Liver (tissue), 9 donors: ENCODE data around the gene MMS22L. TPM values are rescaled to one million over a fixed set of nuclear protein-coding genes. Genes with fewer than 3 reads are reported as not detected.

Experiments
- DNase-seq: peaks from one replicate; pipeline ENCODE4 v3.0.0-alpha.2; 2017; ENCODE audit warnings: low spot score
- H3K27ac ChIP-seq, 2 donors: one replicate each; pipeline ENCODE4 v1.7.0; 2013; ENCODE audit warnings: inconsistent platforms in 2 of 2, low read length in 2 of 2, control low read depth in 1 of 2, low read depth in 1 of 2, mild to moderate bottlenecking in 1 of 2
- H3K27me3 ChIP-seq, 4 donors: one replicate each; pipeline versions ENCODE4 v1.6.1 to v1.7.0; 2013; ENCODE audit warnings: low read length in 3 of 4, inconsistent platforms in 1 of 4, mild to moderate bottlenecking in 1 of 4, moderate library complexity in 1 of 4; ENCODE audit not compliant: control insufficient read depth in 4 of 4, insufficient read depth in 4 of 4
- H3K36me3 ChIP-seq, 4 donors: one replicate each; pipeline versions ENCODE4 v1.6.1 to v1.7.0; 2013; ENCODE audit warnings: low read length in 3 of 4, mild to moderate bottlenecking in 3 of 4, low read depth in 1 of 4, moderate library complexity in 1 of 4; ENCODE audit not compliant: control insufficient read depth in 4 of 4, insufficient read depth in 3 of 4
- H3K4me1 ChIP-seq, 4 donors: one replicate each; pipeline versions ENCODE4 v1.6.1 to v1.7.0; 2013; ENCODE audit warnings: low read length in 3 of 4, mild to moderate bottlenecking in 3 of 4, moderate library complexity in 1 of 4; ENCODE audit not compliant: control insufficient read depth in 4 of 4, insufficient read depth in 4 of 4
- H3K4me3 ChIP-seq, 3 donors: one replicate each; pipeline versions ENCODE4 v1.6.1 to v1.7.0; 2013; ENCODE audit warnings: low read length in 3 of 3, control low read depth in 1 of 3, low read depth in 1 of 3, mild to moderate bottlenecking in 1 of 3
- H3K9ac ChIP-seq, 2 donors: one replicate each; pipeline ENCODE4 v1.7.0; 2013; ENCODE audit warnings: low read length in 2 of 2, mild to moderate bottlenecking in 2 of 2, moderate library complexity in 2 of 2, control low read depth in 1 of 2, low read depth in 1 of 2
- H3K9me3 ChIP-seq, 4 donors: one replicate each; pipeline versions ENCODE4 v1.6.1 to v1.7.0; 2013; ENCODE audit warnings: low read length in 3 of 4; ENCODE audit not compliant: control insufficient read depth in 4 of 4
- EGR1 ChIP-seq, 2 donors: IDR thresholded peaks; 2 replicates each; pipeline ENCODE4 v1.6.1; 2016 to 2018; ENCODE audit warnings: antibody characterized with exemption in 2 of 2, low read depth in 2 of 2
- FOXA1 ChIP-seq: IDR thresholded peaks from 2 replicates; pipeline ENCODE4 v1.6.1; 2016; ENCODE audit warnings: antibody characterized with exemption
- FOXA2 ChIP-seq: IDR thresholded peaks from 2 replicates; pipeline ENCODE4 v1.6.1; 2016; ENCODE audit warnings: antibody characterized with exemption
- GABPA ChIP-seq, 2 donors: IDR thresholded peaks in 1 of 2; conservative IDR thresholded peaks in 1 of 2; 2 replicates each; pipeline ENCODE4 v1.6.1; 2016; ENCODE audit warnings: antibody characterized with exemption in 2 of 2, mild to moderate bottlenecking in 1 of 2, moderate library complexity in 1 of 2
- HNF4A ChIP-seq, 2 donors: conservative IDR thresholded peaks; 2 replicates each; pipeline ENCODE4 v1.6.1; 2016; ENCODE audit warnings: antibody characterized with exemption in 2 of 2, mild to moderate bottlenecking in 2 of 2
- HNF4G ChIP-seq: IDR thresholded peaks from 2 replicates; pipeline ENCODE4 v1.6.1; 2016; ENCODE audit warnings: antibody characterized with exemption
- JUND ChIP-seq, 2 donors: IDR thresholded peaks; 2 replicates each; pipeline ENCODE4 v1.6.1; 2016; ENCODE audit warnings: antibody characterized with exemption in 2 of 2
- NR2F2 ChIP-seq: IDR thresholded peaks from 2 replicates; pipeline ENCODE4 v1.6.1; 2016; ENCODE audit warnings: antibody characterized with exemption
- RAD21 ChIP-seq, 2 donors: IDR thresholded peaks; 2 replicates each; pipeline ENCODE4 v1.6.1; 2016; ENCODE audit warnings: antibody characterized with exemption in 2 of 2, mild to moderate bottlenecking in 2 of 2
- RXRA ChIP-seq, 2 donors: IDR thresholded peaks; 2 replicates each; pipeline ENCODE4 v1.6.1; 2017 to 2018; ENCODE audit warnings: antibody characterized with exemption in 2 of 2, mild to moderate bottlenecking in 1 of 2
- SP1 ChIP-seq: IDR thresholded peaks from 2 replicates; pipeline ENCODE4 v1.6.1; 2018; ENCODE audit warnings: antibody characterized with exemption, mild to moderate bottlenecking
- TAF1 ChIP-seq: conservative IDR thresholded peaks from 2 replicates; pipeline ENCODE4 v1.6.1; 2016; ENCODE audit warnings: antibody characterized with exemption, mild to moderate bottlenecking
- YY1 ChIP-seq: IDR thresholded peaks from 2 replicates; pipeline ENCODE4 v1.6.1; 2016; ENCODE audit warnings: antibody characterized with exemption, mild to moderate bottlenecking
- WGBS: extraction: QIAGEN DNeasy Blood & Tissue Kit; methylation state at CpG from one replicate; pipeline ENCODE4 v1.1.7; 2013; 5-methylcytosine and 5-hydroxymethylcytosine counted together
- polyA plus RNA-seq, 2 donors: library from polyadenylated mRNA; stranded (reverse) in 1 of 2; unstranded in 1 of 2; fragments of 200-250 nt in 1 of 2; fragments of >200 nt in 1 of 2; fragmentation: Nextera tagmentation in 1 of 2; extraction: Ambion mirVana in 1 of 2; gene quantifications; one replicate each; pipeline versions ENCODE4 v1.2.1 to v1.2.3, GENCODE V29; 2013 to 2015
- total RNA-seq, 2 donors: library from RNA; depleted of rRNA; stranded (reverse); fragments of >200 nt; gene quantifications; one replicate each; pipeline ENCODE4 v1.2.3, GENCODE V29; 2014
- TF ChIP-seq, protein P1 (sequence below): IDR thresholded peaks from 2 replicates; pipeline ENCODE4 v1.6.1; 2016; ENCODE audit warnings: antibody characterized with exemption
- TF ChIP-seq, protein P2 (sequence below): IDR thresholded peaks from 2 replicates; pipeline ENCODE4 v1.6.1; 2016; ENCODE audit warnings: antibody characterized with exemption
- TF ChIP-seq, protein P3 (sequence below): IDR thresholded peaks from 2 replicates; pipeline ENCODE4 v1.6.1; 2016; ENCODE audit warnings: antibody characterized with exemption
- TF ChIP-seq, protein P4 (sequence below): IDR thresholded peaks from 2 replicates; pipeline ENCODE4 v1.6.1; 2016; ENCODE audit warnings: antibody characterized with exemption, mild to moderate bottlenecking
- TF ChIP-seq, protein P5 (sequence below): fragments of 150-350 bp; IDR thresholded peaks from 2 replicates; pipeline ENCODE4 v1.5.1; 2017; ENCODE audit warnings: improper control_type of control experiment, low read depth, low read length; ENCODE audit not compliant: missing input control
- donor health status: healthy.
- donor health status: healthy.
- donor health status: healthy.
- donor health status: healthy.
- donor health status: healthy.

MMS22L gene
- total and polyA plus RNA-seq, 4 donors, result 0.32 to 14.9 (median 2.6) TPM

DNA sequence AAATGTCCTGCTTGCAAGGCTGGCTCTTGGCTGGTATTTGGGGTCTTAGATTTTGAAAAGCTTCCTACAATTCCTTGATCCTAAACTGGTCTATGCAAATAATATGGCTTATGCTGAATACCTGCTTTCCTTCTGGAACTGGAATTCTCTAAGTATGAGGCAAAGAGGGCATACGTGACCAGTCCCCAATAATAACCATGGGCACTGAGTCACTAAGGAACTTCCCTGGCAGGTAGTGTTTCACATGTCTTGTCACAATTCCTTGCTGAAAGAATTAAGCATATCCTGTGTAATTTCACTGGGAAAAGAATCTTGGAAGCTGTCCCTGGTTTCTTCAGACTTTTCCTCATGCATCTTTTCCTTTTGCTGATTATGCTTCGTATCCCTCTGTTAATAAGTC lies 106.5 kb downstream of the MMS22L start:
- Histone ChIP-seq H3K4me1 (no peaks in the 10 kb centered on the region), H3K27me3 (no peaks in the 10 kb centered on the region), H3K4me3 (no peak overlapping the region), H3K36me3 (no peaks in the 10 kb centered on the region), H3K9me3 (no peaks in the 10 kb centered on the region), H3K27ac (no peak overlapping the region), H3K9ac (no peak overlapping the region)
- DNase-seq, result no peak
- TF ChIP-seq YY1 (no peak), SP1 (no peak), NR2F2 (no peak), FOXA1 (no peak), GABPA (IDR thresholded peaks at IDR 0.05 in 1 of 2, conservative IDR thresholded peaks at IDR 0.05 in 1 of 2) (no peak), JUND (IDR thresholded peaks at IDR 0.05) (no peak), HNF4G (no peak), RAD21 (IDR thresholded peaks at IDR 0.05) (no peak)
- TF ChIP-seq, protein P1, sequence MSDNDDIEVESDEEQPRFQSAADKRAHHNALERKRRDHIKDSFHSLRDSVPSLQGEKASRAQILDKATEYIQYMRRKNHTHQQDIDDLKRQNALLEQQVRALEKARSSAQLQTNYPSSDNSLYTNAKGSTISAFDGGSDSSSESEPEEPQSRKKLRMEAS, result no peak
- TF ChIP-seq, protein P2, sequence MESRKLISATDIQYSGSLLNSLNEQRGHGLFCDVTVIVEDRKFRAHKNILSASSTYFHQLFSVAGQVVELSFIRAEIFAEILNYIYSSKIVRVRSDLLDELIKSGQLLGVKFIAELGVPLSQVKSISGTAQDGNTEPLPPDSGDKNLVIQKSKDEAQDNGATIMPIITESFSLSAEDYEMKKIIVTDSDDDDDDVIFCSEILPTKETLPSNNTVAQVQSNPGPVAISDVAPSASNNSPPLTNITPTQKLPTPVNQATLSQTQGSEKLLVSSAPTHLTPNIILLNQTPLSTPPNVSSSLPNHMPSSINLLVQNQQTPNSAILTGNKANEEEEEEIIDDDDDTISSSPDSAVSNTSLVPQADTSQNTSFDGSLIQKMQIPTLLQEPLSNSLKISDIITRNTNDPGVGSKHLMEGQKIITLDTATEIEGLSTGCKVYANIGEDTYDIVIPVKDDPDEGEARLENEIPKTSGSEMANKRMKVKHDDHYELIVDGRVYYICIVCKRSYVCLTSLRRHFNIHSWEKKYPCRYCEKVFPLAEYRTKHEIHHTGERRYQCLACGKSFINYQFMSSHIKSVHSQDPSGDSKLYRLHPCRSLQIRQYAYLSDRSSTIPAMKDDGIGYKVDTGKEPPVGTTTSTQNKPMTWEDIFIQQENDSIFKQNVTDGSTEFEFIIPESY, result no peak
- TF ChIP-seq, protein P3, sequence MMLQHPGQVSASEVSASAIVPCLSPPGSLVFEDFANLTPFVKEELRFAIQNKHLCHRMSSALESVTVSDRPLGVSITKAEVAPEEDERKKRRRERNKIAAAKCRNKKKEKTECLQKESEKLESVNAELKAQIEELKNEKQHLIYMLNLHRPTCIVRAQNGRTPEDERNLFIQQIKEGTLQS, result no peak
- 89% methylated on average over 2 of the region's 2 CpGs for WGBS

DNA sequence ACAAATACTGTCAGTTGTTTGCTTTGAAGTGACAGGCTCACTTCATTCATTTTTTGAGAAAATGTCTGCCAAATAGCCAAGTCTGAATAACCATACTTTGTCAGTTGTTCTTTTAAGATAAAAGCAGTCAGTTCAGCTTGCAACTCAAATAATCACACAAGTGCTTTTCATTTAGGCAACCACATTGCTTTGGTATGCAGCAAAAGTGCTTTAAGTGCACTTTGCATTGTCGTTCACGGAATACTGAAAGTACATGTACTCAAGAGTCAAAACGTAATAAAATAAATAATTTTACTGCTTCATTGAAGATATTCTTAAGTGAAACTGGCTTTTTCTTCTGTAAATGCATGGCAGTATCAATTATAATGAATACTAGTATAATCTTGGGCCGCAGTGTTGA lies 107.2 kb downstream of the MMS22L start:
- no peak for TF ChIP-seq JUND (IDR thresholded peaks at IDR 0.05)
- TF ChIP-seq FOXA1, result no peak
- TF ChIP-seq HNF4A (conservative IDR thresholded peaks at IDR 0.05), result no peak
- TF ChIP-seq, protein P2, result no peak
- no peak for TF ChIP-seq TAF1
- TF ChIP-seq, protein P4, sequence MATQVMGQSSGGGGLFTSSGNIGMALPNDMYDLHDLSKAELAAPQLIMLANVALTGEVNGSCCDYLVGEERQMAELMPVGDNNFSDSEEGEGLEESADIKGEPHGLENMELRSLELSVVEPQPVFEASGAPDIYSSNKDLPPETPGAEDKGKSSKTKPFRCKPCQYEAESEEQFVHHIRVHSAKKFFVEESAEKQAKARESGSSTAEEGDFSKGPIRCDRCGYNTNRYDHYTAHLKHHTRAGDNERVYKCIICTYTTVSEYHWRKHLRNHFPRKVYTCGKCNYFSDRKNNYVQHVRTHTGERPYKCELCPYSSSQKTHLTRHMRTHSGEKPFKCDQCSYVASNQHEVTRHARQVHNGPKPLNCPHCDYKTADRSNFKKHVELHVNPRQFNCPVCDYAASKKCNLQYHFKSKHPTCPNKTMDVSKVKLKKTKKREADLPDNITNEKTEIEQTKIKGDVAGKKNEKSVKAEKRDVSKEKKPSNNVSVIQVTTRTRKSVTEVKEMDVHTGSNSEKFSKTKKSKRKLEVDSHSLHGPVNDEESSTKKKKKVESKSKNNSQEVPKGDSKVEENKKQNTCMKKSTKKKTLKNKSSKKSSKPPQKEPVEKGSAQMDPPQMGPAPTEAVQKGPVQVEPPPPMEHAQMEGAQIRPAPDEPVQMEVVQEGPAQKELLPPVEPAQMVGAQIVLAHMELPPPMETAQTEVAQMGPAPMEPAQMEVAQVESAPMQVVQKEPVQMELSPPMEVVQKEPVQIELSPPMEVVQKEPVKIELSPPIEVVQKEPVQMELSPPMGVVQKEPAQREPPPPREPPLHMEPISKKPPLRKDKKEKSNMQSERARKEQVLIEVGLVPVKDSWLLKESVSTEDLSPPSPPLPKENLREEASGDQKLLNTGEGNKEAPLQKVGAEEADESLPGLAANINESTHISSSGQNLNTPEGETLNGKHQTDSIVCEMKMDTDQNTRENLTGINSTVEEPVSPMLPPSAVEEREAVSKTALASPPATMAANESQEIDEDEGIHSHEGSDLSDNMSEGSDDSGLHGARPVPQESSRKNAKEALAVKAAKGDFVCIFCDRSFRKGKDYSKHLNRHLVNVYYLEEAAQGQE, result no peak
- TF ChIP-seq, protein P5, sequence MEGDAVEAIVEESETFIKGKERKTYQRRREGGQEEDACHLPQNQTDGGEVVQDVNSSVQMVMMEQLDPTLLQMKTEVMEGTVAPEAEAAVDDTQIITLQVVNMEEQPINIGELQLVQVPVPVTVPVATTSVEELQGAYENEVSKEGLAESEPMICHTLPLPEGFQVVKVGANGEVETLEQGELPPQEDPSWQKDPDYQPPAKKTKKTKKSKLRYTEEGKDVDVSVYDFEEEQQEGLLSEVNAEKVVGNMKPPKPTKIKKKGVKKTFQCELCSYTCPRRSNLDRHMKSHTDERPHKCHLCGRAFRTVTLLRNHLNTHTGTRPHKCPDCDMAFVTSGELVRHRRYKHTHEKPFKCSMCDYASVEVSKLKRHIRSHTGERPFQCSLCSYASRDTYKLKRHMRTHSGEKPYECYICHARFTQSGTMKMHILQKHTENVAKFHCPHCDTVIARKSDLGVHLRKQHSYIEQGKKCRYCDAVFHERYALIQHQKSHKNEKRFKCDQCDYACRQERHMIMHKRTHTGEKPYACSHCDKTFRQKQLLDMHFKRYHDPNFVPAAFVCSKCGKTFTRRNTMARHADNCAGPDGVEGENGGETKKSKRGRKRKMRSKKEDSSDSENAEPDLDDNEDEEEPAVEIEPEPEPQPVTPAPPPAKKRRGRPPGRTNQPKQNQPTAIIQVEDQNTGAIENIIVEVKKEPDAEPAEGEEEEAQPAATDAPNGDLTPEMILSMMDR, result no peak
- TF ChIP-seq GABPA (IDR thresholded peaks at IDR 0.05 in 1 of 2, conservative IDR thresholded peaks at IDR 0.05 in 1 of 2), result no peak
- TF ChIP-seq, protein P1, result no peak
- TF ChIP-seq FOXA2, result no peak
- TF ChIP-seq RXRA (IDR thresholded peaks at IDR 0.05), result no peak
- no peak for TF ChIP-seq YY1
- no peak for TF ChIP-seq SP1
- TF ChIP-seq, protein P3, result no peak
- no peak for TF ChIP-seq EGR1 (IDR thresholded peaks at IDR 0.05; ENCODE audit: low read depth in 2 of 2)
- H3K4me3 ChIP-seq, result no peak overlapping the region
- no peak overlapping the region for H3K9ac ChIP-seq
- DNase-seq, result no peak
- no peaks in the 10 kb centered on the region for H3K36me3 ChIP-seq
- H3K9me3 ChIP-seq, result no peaks in the 10 kb centered on the region
- H3K27me3 ChIP-seq, result no peaks in the 10 kb centered on the region
- 95% methylated on average over 4 of the region's 4 CpGs for WGBS
- H3K4me1 ChIP-seq, result no peaks in the 10 kb centered on the region
- H3K27ac ChIP-seq, result no peak overlapping the region
